K562 (cell line): ENCODE measurements around the gene LILRA2.

ENCODE experiments used
- NRF1 ChIP-seq, 2 experiments: fragments of 450-650 bp; IDR thresholded peaks in 1 of 2; conservative IDR thresholded peaks in 1 of 2; 2 replicates each; pipeline ENCODE4 v1.6.1; 2014; ENCODE audit warnings: mild to moderate bottlenecking in 2 of 2
- SRSF9 ChIP-seq: fragments of 200-400 bp; formaldehyde crosslinking; IDR thresholded peaks from 2 replicates; pipeline ENCODE4 v1.6.1; 2017; ENCODE audit warnings: low read depth, low read length, borderline replicate concordance

DNA sequence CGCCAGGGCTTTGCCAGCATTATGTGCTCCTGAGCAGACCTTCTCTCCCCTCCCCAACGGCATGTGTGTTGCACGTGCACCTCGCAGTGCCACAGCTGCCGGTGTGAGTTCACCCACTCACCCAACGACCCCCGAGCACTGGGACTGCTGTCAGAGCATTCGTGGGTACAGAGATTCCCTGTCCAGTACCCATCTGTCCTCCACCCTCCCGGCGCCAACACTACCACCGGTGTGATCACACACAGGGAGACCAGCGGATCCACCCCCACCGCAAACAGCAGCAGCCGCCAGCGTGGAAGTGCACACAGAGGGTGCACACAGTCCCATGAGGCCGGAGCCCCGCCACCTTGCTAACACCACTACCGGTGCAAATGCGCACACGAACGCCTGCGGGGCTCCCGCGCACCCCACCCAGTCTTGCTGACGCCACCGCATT is 35.8 kb downstream of the LILRA2 start:
- TF ChIP-seq SRSF9, result no peak
- no peak for TF ChIP-seq NRF1 (conservative IDR thresholded peaks at IDR 0.05 in 1 of 2, IDR thresholded peaks at IDR 0.05 in 1 of 2)
